ENCODE data around the gene KCNJ18.
A peak's percentile ranks its signal among the peaks of the same experiment; 100 is the strongest.
"Not testable (repeated sequence)": the region's sequence is repeated elsewhere in the genome, so short reads cannot be mapped to it uniquely, and the experiment has no call there.

The KCNJ18 gene

DNA sequence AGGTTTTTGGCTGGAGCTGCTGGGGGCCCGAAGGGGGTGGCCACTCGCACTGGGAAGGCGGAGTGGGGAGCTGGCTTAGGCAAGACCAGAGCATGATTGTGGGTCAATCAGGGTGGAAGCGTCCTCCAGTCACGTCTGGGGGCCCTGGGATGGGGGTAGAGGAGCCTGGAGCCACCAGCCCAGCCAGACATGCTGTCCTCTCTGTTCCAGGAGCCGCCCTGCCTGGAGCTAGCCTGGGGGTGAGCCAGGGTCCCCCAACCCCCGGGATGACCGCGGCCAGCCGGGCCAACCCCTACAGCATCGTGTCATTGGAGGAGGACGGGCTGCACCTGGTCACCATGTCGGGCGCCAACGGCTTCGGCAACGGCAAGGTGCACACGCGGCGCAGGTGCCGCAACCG lies 10.2 kb downstream of the KCNJ18 start:
- H3K27ac ChIP-seq (replicated peaks; ENCODE audit: low read length); H2AFZ ChIP-seq (ENCODE audit: low read length); H2BK120ac ChIP-seq (ENCODE audit: low read depth, low read length); H3K18ac ChIP-seq (ENCODE audit: low read length); H3K9ac ChIP-seq (ENCODE audit: low read depth, low read length, poor library complexity); H3K4me1 ChIP-seq (ENCODE audit: control insufficient read depth in 2 of 2, insufficient read depth in 1 of 2, low read depth in 1 of 2, low read length in 2 of 2); DNase-seq (ENCODE audit: low spot score); H4K8ac ChIP-seq (ENCODE audit: low read depth, low read length); H3K23ac ChIP-seq (ENCODE audit: low read depth, low read length, poor library complexity); H3K36me3 ChIP-seq (replicated peaks in 1 of 2; ENCODE audit: control insufficient read depth in 2 of 2, insufficient read depth in 2 of 2, low read length in 2 of 2); H3K14ac ChIP-seq (ENCODE audit: low read length); H4K91ac ChIP-seq (ENCODE audit: low read depth, low read length, poor library complexity); H3K4me2 ChIP-seq (ENCODE audit: insufficient read depth, low read length, poor library complexity, severe bottlenecking); H3K4ac ChIP-seq (ENCODE audit: low read length); H2BK12ac ChIP-seq (ENCODE audit: low read length); H2BK5ac ChIP-seq (ENCODE audit: low read length); H3K27me3 ChIP-seq (ENCODE audit: control insufficient read depth in 3 of 3, insufficient read depth in 3 of 3, low read depth in 1 of 3, low read length in 3 of 3); H3K9me3 ChIP-seq (replicated peaks in 1 of 2; ENCODE audit: control insufficient read depth in 2 of 2, insufficient read depth in 1 of 2, low read depth in 1 of 2, low read length in 2 of 2); H2AK5ac ChIP-seq (ENCODE audit: low read depth, low read length); H3K4me3 ChIP-seq (ENCODE audit: low read length in 2 of 2); H2BK15ac ChIP-seq (ENCODE audit: low read length); H3K79me1 ChIP-seq (ENCODE audit: low read depth, low read length): not testable (repeated sequence)
- WGBS, 2 donors (ENCODE audit: extremely low coverage in 2 of 2, insufficient read length in 2 of 2, insufficient replicate concordance in 1 of 2), result no CpG with 5 or more reads among the region's 22 CpGs

DNA sequence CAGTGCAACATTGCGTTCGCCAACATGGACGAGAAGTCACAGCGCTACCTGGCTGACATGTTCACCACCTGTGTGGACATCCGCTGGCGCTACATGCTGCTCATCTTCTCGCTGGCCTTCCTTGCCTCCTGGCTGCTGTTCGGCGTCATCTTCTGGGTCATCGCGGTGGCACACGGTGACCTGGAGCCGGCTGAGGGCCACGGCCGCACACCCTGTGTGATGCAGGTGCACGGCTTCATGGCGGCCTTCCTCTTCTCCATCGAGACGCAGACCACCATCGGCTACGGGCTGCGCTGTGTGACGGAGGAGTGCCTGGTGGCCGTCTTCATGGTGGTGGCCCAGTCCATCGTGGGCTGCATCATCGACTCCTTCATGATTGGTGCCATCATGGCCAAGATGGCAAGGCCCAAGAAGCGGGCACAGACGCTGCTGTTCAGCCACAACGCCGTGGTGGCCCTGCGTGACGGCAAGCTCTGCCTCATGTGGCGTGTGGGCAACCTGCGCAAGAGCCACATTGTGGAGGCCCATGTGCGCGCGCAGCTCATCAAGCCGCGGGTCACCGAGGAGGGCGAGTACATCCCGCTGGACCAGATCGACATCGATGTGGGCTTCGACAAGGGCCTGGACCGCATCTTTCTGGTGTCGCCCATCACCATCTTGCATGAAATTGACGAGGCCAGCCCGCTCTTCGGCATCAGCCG lies 10.8 kb downstream of the KCNJ18 start:
- H2BK120ac ChIP-seq (ENCODE audit: low read depth, low read length), result not testable (repeated sequence)

DNA sequence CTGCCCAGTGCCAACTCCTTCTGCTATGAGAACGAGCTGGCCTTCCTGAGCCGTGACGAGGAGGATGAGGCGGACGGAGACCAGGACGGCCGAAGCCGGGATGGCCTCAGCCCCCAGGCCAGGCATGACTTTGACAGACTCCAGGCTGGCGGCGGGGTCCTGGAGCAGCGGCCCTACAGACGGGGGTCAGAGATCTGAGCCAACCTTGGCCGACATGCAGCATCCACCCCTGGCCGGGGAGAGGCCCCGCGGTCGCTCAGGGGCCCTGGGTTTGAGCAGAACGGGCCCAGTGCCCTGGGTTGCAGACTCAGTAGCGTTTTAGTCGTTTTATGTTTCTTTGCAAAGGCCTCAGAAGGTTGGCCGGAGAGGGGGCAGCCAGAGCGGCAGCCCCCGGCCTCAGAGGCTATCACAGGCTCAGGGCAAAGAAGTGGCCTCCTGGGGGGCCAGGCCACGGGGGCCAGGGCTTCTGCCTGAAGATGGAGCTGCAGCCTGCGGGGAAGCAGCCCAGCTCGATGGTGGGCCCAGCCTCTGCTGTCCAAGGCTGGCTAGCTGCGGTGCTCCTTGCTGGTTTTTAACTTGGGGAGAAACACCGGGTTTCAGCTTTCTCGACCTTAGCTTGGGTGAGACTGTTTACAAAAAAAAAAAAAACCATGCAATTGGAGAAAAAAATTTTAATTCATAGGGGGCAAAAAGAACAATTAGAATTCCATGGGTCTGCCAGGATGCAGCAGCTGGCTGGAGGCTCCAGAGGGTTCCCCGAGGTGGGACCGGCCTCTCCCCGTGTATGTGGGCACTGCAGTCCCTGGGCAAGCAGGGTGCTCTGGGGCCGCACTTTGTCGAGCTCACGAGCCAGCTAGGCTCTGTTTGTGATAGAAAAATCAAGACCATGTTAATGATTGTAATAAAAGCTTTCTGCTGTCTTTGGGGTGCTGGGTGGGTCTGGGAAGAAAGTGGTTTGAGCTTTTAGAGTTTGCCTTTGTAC lies 11.9 kb downstream of the KCNJ18 start:
- H3K36me3 ChIP-seq (replicated peaks in 1 of 2; ENCODE audit: control insufficient read depth in 2 of 2, insufficient read depth in 2 of 2, low read length in 2 of 2); H2AK5ac ChIP-seq (ENCODE audit: low read depth, low read length); H2AFZ ChIP-seq (ENCODE audit: low read length); H3K4ac ChIP-seq (ENCODE audit: low read length); H3K4me2 ChIP-seq (ENCODE audit: insufficient read depth, low read length, poor library complexity, severe bottlenecking); H4K8ac ChIP-seq (ENCODE audit: low read depth, low read length); H3K9ac ChIP-seq (ENCODE audit: low read depth, low read length, poor library complexity); H2BK120ac ChIP-seq (ENCODE audit: low read depth, low read length); H3K4me3 ChIP-seq (ENCODE audit: low read length in 2 of 2); H3K27ac ChIP-seq (replicated peaks; ENCODE audit: low read length); DNase-seq (ENCODE audit: low spot score); H3K4me1 ChIP-seq (ENCODE audit: control insufficient read depth in 2 of 2, insufficient read depth in 1 of 2, low read depth in 1 of 2, low read length in 2 of 2); H3K18ac ChIP-seq (ENCODE audit: low read length); H2BK15ac ChIP-seq (ENCODE audit: low read length); H3K9me3 ChIP-seq (replicated peaks in 1 of 2; ENCODE audit: control insufficient read depth in 2 of 2, insufficient read depth in 1 of 2, low read depth in 1 of 2, low read length in 2 of 2); H4K91ac ChIP-seq (ENCODE audit: low read depth, low read length, poor library complexity); H3K14ac ChIP-seq (ENCODE audit: low read length); H3K23ac ChIP-seq (ENCODE audit: low read depth, low read length, poor library complexity); H2BK5ac ChIP-seq (ENCODE audit: low read length); H3K79me1 ChIP-seq (ENCODE audit: low read depth, low read length); H3K27me3 ChIP-seq (ENCODE audit: control insufficient read depth in 3 of 3, insufficient read depth in 3 of 3, low read depth in 1 of 3, low read length in 3 of 3); H2BK12ac ChIP-seq (ENCODE audit: low read length): not testable (repeated sequence)
- WGBS, 2 donors (ENCODE audit: extremely low coverage in 2 of 2, insufficient read length in 2 of 2, insufficient replicate concordance in 1 of 2), result no CpG with 5 or more reads among the region's 35 CpGs

More for the DNA sequence above, 10.8 kb downstream of the KCNJ18 start:
- H3K18ac ChIP-seq (ENCODE audit: low read length); H2BK12ac ChIP-seq (ENCODE audit: low read length); H3K14ac ChIP-seq (ENCODE audit: low read length); DNase-seq (ENCODE audit: low spot score); H3K27ac ChIP-seq (replicated peaks; ENCODE audit: low read length); H2BK5ac ChIP-seq (ENCODE audit: low read length); H3K79me1 ChIP-seq (ENCODE audit: low read depth, low read length); H3K9ac ChIP-seq (ENCODE audit: low read depth, low read length, poor library complexity); H3K4me3 ChIP-seq (ENCODE audit: low read length in 2 of 2); H4K91ac ChIP-seq (ENCODE audit: low read depth, low read length, poor library complexity); H3K23ac ChIP-seq (ENCODE audit: low read depth, low read length, poor library complexity); H2AFZ ChIP-seq (ENCODE audit: low read length); H3K4me1 ChIP-seq (ENCODE audit: control insufficient read depth in 2 of 2, insufficient read depth in 1 of 2, low read depth in 1 of 2, low read length in 2 of 2); H3K27me3 ChIP-seq (ENCODE audit: control insufficient read depth in 3 of 3, insufficient read depth in 3 of 3, low read depth in 1 of 3, low read length in 3 of 3); H3K9me3 ChIP-seq (replicated peaks in 1 of 2; ENCODE audit: control insufficient read depth in 2 of 2, insufficient read depth in 1 of 2, low read depth in 1 of 2, low read length in 2 of 2); H2AK5ac ChIP-seq (ENCODE audit: low read depth, low read length); H3K4ac ChIP-seq (ENCODE audit: low read length); H3K36me3 ChIP-seq (replicated peaks in 1 of 2; ENCODE audit: control insufficient read depth in 2 of 2, insufficient read depth in 2 of 2, low read length in 2 of 2); H4K8ac ChIP-seq (ENCODE audit: low read depth, low read length); H3K4me2 ChIP-seq (ENCODE audit: insufficient read depth, low read length, poor library complexity, severe bottlenecking); H2BK15ac ChIP-seq (ENCODE audit: low read length): not testable (repeated sequence)
- WGBS, 2 donors (ENCODE audit: extremely low coverage in 2 of 2, insufficient read length in 2 of 2, insufficient replicate concordance in 1 of 2), result no CpG with 5 or more reads among the region's 51 CpGs

DNA sequence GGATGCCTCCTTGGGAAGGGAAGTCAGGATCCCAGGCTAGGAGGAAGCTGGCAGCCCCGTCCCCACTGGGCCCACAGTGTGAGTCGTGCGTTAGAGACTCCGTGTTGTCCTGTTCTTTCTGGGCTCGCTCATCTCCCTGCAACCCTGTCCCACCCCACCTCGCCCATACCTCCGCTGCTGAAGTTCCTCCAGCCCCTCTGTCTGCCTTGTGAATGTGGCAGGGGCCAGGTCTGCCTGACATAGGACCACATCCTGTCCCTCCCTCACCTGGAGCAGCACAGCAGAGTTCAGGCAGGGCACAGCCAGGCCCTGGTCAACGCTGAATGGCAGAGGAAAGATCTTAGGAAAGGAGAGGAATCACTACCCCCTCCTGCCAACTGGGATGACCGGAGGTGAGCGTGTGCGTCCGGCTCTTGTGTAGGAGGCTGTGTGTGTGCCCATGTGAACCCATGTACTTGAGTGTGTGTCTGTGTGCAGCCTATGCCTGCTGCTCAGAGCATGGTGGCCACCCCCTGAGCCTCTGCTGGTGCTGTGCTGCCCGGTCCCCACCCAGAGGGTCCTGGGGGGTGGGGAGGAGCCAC lies 12.8 kb downstream of the KCNJ18 start:
- Histone ChIP-seq H2BK120ac (ENCODE audit: low read depth, low read length) (no peak overlapping the region), H3K18ac (ENCODE audit: low read length) (no peak overlapping the region), H3K4me2 (ENCODE audit: insufficient read depth, low read length, poor library complexity, severe bottlenecking) (no peak overlapping the region), H3K14ac (ENCODE audit: low read length) (no peak overlapping the region), H3K79me1 (ENCODE audit: low read depth, low read length) (peaks cover 2% of the 10 kb centered on the region), H3K4me1 (ENCODE audit: control insufficient read depth in 2 of 2, insufficient read depth in 1 of 2, low read depth in 1 of 2, low read length in 2 of 2) (no peaks in the 10 kb centered on the region), H2BK12ac (ENCODE audit: low read length) (no peak overlapping the region), H2BK5ac (ENCODE audit: low read length) (no peak overlapping the region), H3K36me3 (replicated peaks in 1 of 2; ENCODE audit: control insufficient read depth in 2 of 2, insufficient read depth in 2 of 2, low read length in 2 of 2) (no peaks in the 10 kb centered on the region), H2AK5ac (ENCODE audit: low read depth, low read length) (no peak overlapping the region), H3K9ac (ENCODE audit: low read depth, low read length, poor library complexity) (no peak overlapping the region), H3K27ac (replicated peaks; ENCODE audit: low read length) (no peak overlapping the region), H3K27me3 (ENCODE audit: control insufficient read depth in 3 of 3, insufficient read depth in 3 of 3, low read depth in 1 of 3, low read length in 3 of 3) (no peaks in the 10 kb centered on the region), H2BK15ac (ENCODE audit: low read length) (no peak overlapping the region), H2AFZ (ENCODE audit: low read length) (no peak overlapping the region), H3K4me3 (ENCODE audit: low read length in 2 of 2) (peak overlapping the region in 1 of 2 donors; percentile 47), H4K91ac (ENCODE audit: low read depth, low read length, poor library complexity) (no peak overlapping the region), H3K4ac (ENCODE audit: low read length) (no peak overlapping the region), H4K8ac (ENCODE audit: low read depth, low read length) (no peak overlapping the region), H3K9me3 (replicated peaks in 1 of 2; ENCODE audit: control insufficient read depth in 2 of 2, insufficient read depth in 1 of 2, low read depth in 1 of 2, low read length in 2 of 2) (peaks cover 0 to 8% of the 10 kb centered on the region in 2 donors), H3K23ac (ENCODE audit: low read depth, low read length, poor library complexity) (no peak overlapping the region)
- no peak for DNase-seq (ENCODE audit: low spot score)
- no CpG with 5 or more reads among the region's 13 CpGs for WGBS, 2 donors (ENCODE audit: extremely low coverage in 2 of 2, insufficient read length in 2 of 2, insufficient replicate concordance in 1 of 2)
